ENCODE results near the gene CHAF1B. TPM values are rescaled to one million over a fixed set of nuclear protein-coding genes. Genes with fewer than 3 reads are reported as not detected.

Gene CHAF1B
- total and polyA plus RNA-seq, 9 of the 15 experiments (the other 6 are each of a cell fraction or from before 2014, with no cell fraction given): 7.5 to 36.8 (median 21.0) TPM

DNA sequence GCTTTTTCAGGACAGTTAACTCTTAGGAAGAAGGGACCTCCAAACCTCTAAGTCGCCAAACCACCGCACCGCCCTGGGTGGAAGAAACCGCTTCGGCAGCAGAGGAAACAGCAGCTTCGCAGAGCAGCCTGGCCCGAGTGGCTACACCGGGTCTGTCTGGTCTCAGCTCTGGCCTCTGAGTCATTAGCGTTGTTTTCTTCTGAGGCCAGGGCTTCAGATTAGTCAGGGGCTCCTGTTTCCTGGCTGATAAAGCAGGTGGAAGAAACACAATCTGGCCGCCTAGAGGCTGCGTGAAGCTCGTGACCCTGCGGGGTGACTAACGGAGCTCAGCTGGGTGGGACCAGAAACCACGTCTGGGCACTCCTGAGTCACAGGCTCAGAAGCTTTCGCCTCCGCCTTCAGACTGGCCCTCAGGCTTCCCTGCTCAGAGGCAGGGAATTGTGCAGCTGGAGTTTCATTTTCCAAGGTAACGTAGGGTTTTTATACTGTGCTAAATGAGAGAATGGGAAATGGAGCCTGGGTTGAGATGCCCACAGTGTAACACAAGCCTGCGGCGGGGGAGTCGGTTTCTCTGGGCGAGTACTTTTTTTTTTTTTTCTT, 44.9 kb downstream of the CHAF1B start (continued):
- TF ChIP-seq, protein P1, sequence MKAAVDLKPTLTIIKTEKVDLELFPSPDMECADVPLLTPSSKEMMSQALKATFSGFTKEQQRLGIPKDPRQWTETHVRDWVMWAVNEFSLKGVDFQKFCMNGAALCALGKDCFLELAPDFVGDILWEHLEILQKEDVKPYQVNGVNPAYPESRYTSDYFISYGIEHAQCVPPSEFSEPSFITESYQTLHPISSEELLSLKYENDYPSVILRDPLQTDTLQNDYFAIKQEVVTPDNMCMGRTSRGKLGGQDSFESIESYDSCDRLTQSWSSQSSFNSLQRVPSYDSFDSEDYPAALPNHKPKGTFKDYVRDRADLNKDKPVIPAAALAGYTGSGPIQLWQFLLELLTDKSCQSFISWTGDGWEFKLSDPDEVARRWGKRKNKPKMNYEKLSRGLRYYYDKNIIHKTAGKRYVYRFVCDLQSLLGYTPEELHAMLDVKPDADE (conservative IDR thresholded peaks at IDR 0.05; ENCODE audit: control insufficient read depth, low read depth, low read length): peak; percentile 97
- TF ChIP-seq, protein P2, sequence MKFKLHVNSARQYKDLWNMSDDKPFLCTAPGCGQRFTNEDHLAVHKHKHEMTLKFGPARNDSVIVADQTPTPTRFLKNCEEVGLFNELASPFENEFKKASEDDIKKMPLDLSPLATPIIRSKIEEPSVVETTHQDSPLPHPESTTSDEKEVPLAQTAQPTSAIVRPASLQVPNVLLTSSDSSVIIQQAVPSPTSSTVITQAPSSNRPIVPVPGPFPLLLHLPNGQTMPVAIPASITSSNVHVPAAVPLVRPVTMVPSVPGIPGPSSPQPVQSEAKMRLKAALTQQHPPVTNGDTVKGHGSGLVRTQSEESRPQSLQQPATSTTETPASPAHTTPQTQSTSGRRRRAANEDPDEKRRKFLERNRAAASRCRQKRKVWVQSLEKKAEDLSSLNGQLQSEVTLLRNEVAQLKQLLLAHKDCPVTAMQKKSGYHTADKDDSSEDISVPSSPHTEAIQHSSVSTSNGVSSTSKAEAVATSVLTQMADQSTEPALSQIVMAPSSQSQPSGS (CRISPR knock-in tag; IDR thresholded peaks at IDR 0.05): no peak
- no peak for TF ChIP-seq ZNF551 (CRISPR knock-in tag; IDR thresholded peaks at IDR 0.05)
- TF ChIP-seq PKNOX1 (IDR thresholded peaks at IDR 0.05): no peak
- TF ChIP-seq, protein P3, sequence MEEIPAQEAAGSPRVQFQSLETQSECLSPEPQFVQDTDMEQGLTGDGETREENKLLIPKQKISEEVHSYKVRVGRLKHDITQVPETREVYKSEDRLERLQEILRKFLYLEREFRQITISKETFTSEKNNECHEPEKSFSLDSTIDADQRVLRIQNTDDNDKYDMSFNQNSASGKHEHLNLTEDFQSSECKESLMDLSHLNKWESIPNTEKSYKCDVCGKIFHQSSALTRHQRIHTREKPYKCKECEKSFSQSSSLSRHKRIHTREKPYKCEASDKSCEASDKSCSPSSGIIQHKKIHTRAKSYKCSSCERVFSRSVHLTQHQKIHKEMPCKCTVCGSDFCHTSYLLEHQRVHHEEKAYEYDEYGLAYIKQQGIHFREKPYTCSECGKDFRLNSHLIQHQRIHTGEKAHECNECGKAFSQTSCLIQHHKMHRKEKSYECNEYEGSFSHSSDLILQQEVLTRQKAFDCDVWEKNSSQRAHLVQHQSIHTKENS (CRISPR knock-in tag; IDR thresholded peaks at IDR 0.05): no peak
- TF ChIP-seq CSDE1 (IDR thresholded peaks at IDR 0.05): no peak
- no peak for TF ChIP-seq HNRNPH1 (optimal IDR thresholded peaks at IDR 0.05; ENCODE audit: low read depth, low read length)
- TF ChIP-seq HDAC6 (IDR thresholded peaks at IDR 0.05; ENCODE audit: low read depth, low read length): no peak
- TF ChIP-seq SIX5 (IDR thresholded peaks at IDR 0.05; ENCODE audit: borderline replicate concordance in 1 of 2, insufficient read depth in 1 of 2, low read depth in 1 of 2, low read length in 2 of 2): no peak
- no peak for TF ChIP-seq PTBP1 (IDR thresholded peaks at IDR 0.05; ENCODE audit: low read depth, low read length)
- TF ChIP-seq ZNF146 (CRISPR knock-in tag; IDR thresholded peaks at IDR 0.05; ENCODE audit: unreplicated experiment): no peak
- peak; percentile 89 for TF ChIP-seq MYC (IDR thresholded peaks at IDR 0.05; ENCODE audit: low read depth, low read length)
- TF ChIP-seq MYC (CRISPR knock-in tag; IDR thresholded peaks at IDR 0.05; ENCODE audit: borderline replicate concordance, low read depth): peak; percentile 18; the same call in 1 of the 2 replicates
- no peak for TF ChIP-seq ZC3H8 (IDR thresholded peaks at IDR 0.05)
- TF ChIP-seq NCOA4 (IDR thresholded peaks at IDR 0.05; ENCODE audit: partially characterized antibody): no peak
- TF ChIP-seq ZNF184 (CRISPR knock-in tag; IDR thresholded peaks at IDR 0.05): no peak
- TF ChIP-seq NFIX (CRISPR knock-in tag; IDR thresholded peaks at IDR 0.05; ENCODE audit: low read depth): no peak
- peak; percentile 9; the same call in 1 of the 2 replicates for TF ChIP-seq MAFF (IDR thresholded peaks at IDR 0.05; ENCODE audit: low read length)
- no peak for TF ChIP-seq ZNF609 (CRISPR knock-in tag; IDR thresholded peaks at IDR 0.05; ENCODE audit: borderline replicate concordance)
